Activated T-cell treated with anti-CD3 and anti-CD28 coated beads, Interleukin-2, amount 50 U/mL, for 72 hours (primary cell): ENCODE results near the gene SPRYD3. TPM values are rescaled to one million over a fixed set of nuclear protein-coding genes. Genes with fewer than 3 reads are reported as not detected.
A peak's percentile ranks its signal among the peaks of the same experiment; 100 is the strongest.

ENCODE experiments used
- ATAC-seq, 2 donors: fragments of 150-1000 bp; cut with Tn5 transposase; replicated peaks in 1 of 2; 2 replicates each; pipeline ENCODE4 v1.10.0; 2021; ENCODE audit warnings: moderate library complexity in 2 of 2, mild to moderate bottlenecking in 1 of 2
- DNase-seq, 2 donors: peaks; one replicate each; pipeline ENCODE4 v3.0.0; 2021 to 2022; ENCODE audit warnings: mixed read lengths in 1 of 2
- H3K27ac Mint-ChIP-seq: one replicate; pipeline ENCODE4 v1.8.0; 2022; ENCODE audit warnings: mild to moderate bottlenecking, moderate library complexity, mixed read lengths
- H3K27me3 Mint-ChIP-seq: one replicate; pipeline ENCODE4 v1.8.0; 2022; ENCODE audit warnings: low read depth, mixed read lengths
- H3K36me3 Mint-ChIP-seq, 2 donors: one replicate each; pipeline ENCODE4 v1.8.0; 2022; ENCODE audit warnings: mixed read lengths in 2 of 2, mild to moderate bottlenecking in 1 of 2; ENCODE audit not compliant: insufficient read depth in 2 of 2
- H3K4me1 Mint-ChIP-seq: one replicate; pipeline ENCODE4 v1.8.0; 2022; ENCODE audit warnings: low read depth, mixed read lengths
- H3K4me3 Mint-ChIP-seq, 2 donors: one replicate each; pipeline ENCODE4 v1.8.0; 2022; ENCODE audit warnings: mild to moderate bottlenecking in 2 of 2, mixed read lengths in 2 of 2, moderate library complexity in 2 of 2
- H3K9me3 Mint-ChIP-seq, 2 donors: one replicate each; pipeline ENCODE4 v1.8.0; 2022; ENCODE audit warnings: mixed read lengths in 2 of 2
- total RNA-seq, 2 donors: library from RNA; stranded (reverse); gene quantifications; one replicate each; pipeline ENCODE4 v1.2.3, GENCODE V29; 2022

The SPRYD3 gene
- total RNA-seq, 2 donors from 2014 or later: 30.0 to 31.5 TPM

GRCh38 chr12:53052419-53053217 is 26.6 kb downstream of the SPRYD3 start:
- DNase-seq (no peak), ATAC-seq (no peak)
- Mint-ChIP-seq H3K36me3 (no peaks in the 10 kb centered on the region), H3K4me3 (no peak overlapping the region), H3K4me1 (peaks cover 28% of the 10 kb centered on the region), H3K27me3 (no peaks in the 10 kb centered on the region), H3K9me3 (no peaks in the 10 kb centered on the region), H3K27ac (no peak overlapping the region)

- no peak for DNase-seq
Observed at GRCh38 chr12:53051881-53052412, 27.2 kb downstream of the SPRYD3 start.

GRCh38 chr12:53051058-53051880 is 27.9 kb downstream of the SPRYD3 start:
- Mint-ChIP-seq H3K36me3 (peaks cover 0 to 2% of the 10 kb centered on the region in 2 donors), H3K4me1 (peaks cover 35% of the 10 kb centered on the region), H3K27ac (no peak overlapping the region), H3K9me3 (no peaks in the 10 kb centered on the region), H3K27me3 (no peaks in the 10 kb centered on the region), H3K4me3 (no peak overlapping the region)
- DNase-seq: no peak
- no peak for ATAC-seq

More at GRCh38 chr12:53051881-53052412, 27.2 kb downstream of the SPRYD3 start:
- ATAC-seq: no peak
- Mint-ChIP-seq H3K27ac (no peak overlapping the region), H3K4me1 (peaks cover 28% of the 10 kb centered on the region), H3K9me3 (no peaks in the 10 kb centered on the region), H3K36me3 (no peaks in the 10 kb centered on the region), H3K4me3 (no peak overlapping the region), H3K27me3 (no peaks in the 10 kb centered on the region)

GRCh38 chr12:53050426-53051057 is 28.6 kb downstream of the SPRYD3 start:
- Mint-ChIP-seq H3K4me3 (no peak overlapping the region), H3K27ac (no peak overlapping the region), H3K27me3 (no peaks in the 10 kb centered on the region), H3K36me3 (peaks cover 0 to 2% of the 10 kb centered on the region in 2 donors), H3K4me1 (peaks cover 42% of the 10 kb centered on the region), H3K9me3 (no peaks in the 10 kb centered on the region)
- DNase-seq (no peak), ATAC-seq (no peak)

GRCh38 chr12:53049571-53050318 is 29.4 kb downstream of the SPRYD3 start, which contains the start of gene TNS2:
Gene TNS2 (plus strand): TSS chr12:53050065. CDS start chr12:53050186, 121 bp downstream.
- Mint-ChIP-seq H3K27ac (no peak within 1 kb of the TSS), H3K4me3 (peak within 1 kb of the TSS in 1 of 2 donors; percentile 17), H3K4me1 (peaks cover 44% of the 10 kb centered on the region), H3K27me3 (peaks cover 4% of the 10 kb centered on the region), H3K9me3 (no peaks in the 10 kb centered on the region), H3K36me3 (peaks cover 0 to 2% of the 10 kb centered on the region in 2 donors)
- ATAC-seq: no peak
- DNase-seq: no peak

- ATAC-seq: no peak
- Mint-ChIP-seq H3K27ac (no peak overlapping the region), H3K9me3 (no peaks in the 10 kb centered on the region), H3K4me3 (peak overlapping the region in 1 of 2 donors; percentile 17), H3K4me1 (peaks cover 42% of the 10 kb centered on the region), H3K27me3 (peaks cover 7% of the 10 kb centered on the region), H3K36me3 (peaks cover 0 to 2% of the 10 kb centered on the region in 2 donors)
- no peak for DNase-seq
Observed at GRCh38 chr12:53048780-53049401, 30.3 kb downstream of the SPRYD3 start.

GRCh38 chr12:53048033-53048779 is 31.0 kb downstream of the SPRYD3 start:
- ATAC-seq (no peak), DNase-seq (no peak)
- H3K9me3 Mint-ChIP-seq: no peaks in the 10 kb centered on the region
- peaks cover 0 to 2% of the 10 kb centered on the region in 2 donors for H3K36me3 Mint-ChIP-seq
- peaks cover 36% of the 10 kb centered on the region for H3K4me1 Mint-ChIP-seq
- H3K4me3 Mint-ChIP-seq: peak overlapping the region; percentile 57 to 76
- peaks cover 7% of the 10 kb centered on the region for H3K27me3 Mint-ChIP-seq
- no peak overlapping the region for H3K27ac Mint-ChIP-seq

- peaks cover 36% of the 10 kb centered on the region for H3K4me1 Mint-ChIP-seq
- ATAC-seq (peak; percentile 78 to 87), DNase-seq (peak; percentile 76 to 88)
- no peaks in the 10 kb centered on the region for H3K9me3 Mint-ChIP-seq
- H3K27me3 Mint-ChIP-seq: peaks cover 7% of the 10 kb centered on the region
- peak overlapping the region; percentile 57 to 76 for H3K4me3 Mint-ChIP-seq
- H3K27ac Mint-ChIP-seq: no peak overlapping the region
- H3K36me3 Mint-ChIP-seq: peaks cover 0 to 5% of the 10 kb centered on the region in 2 donors
Observed at GRCh38 chr12:53047221-53048032, 31.8 kb downstream of the SPRYD3 start.

GRCh38 chr12:53046655-53047220 is 32.5 kb downstream of the SPRYD3 start:
- peaks cover 7% of the 10 kb centered on the region for H3K27me3 Mint-ChIP-seq

GRCh38 chr12:53045696-53046045 is 33.5 kb downstream of the SPRYD3 start:
- no peak for ATAC-seq
- Mint-ChIP-seq H3K27ac (no peak overlapping the region), H3K27me3 (peaks cover 7% of the 10 kb centered on the region), H3K4me1 (peaks cover 32% of the 10 kb centered on the region), H3K9me3 (no peaks in the 10 kb centered on the region), H3K36me3 (peaks cover 3 to 9% of the 10 kb centered on the region in 2 donors), H3K4me3 (peak overlapping the region; percentile 86 to 99)
- no peak for DNase-seq

More at GRCh38 chr12:53046655-53047220, 32.5 kb downstream of the SPRYD3 start:
- Mint-ChIP-seq H3K4me1 (peaks cover 36% of the 10 kb centered on the region), H3K4me3 (peak overlapping the region; percentile 86 to 99), H3K9me3 (no peaks in the 10 kb centered on the region), H3K36me3 (peaks cover 0 to 5% of the 10 kb centered on the region in 2 donors), H3K27ac (peak overlapping the region; percentile 61)
- DNase-seq (peak; percentile 66), ATAC-seq (peak; percentile 51 to 61)
